Measurements from ENCODE around the gene GOLGA6L10. TPM values are rescaled to one million over a fixed set of nuclear protein-coding genes. Genes with fewer than 3 reads are reported as not detected.
"Not testable (repeated sequence)": the region's sequence is repeated elsewhere in the genome, so short reads cannot be mapped to it uniquely, and the experiment has no call there.

The GOLGA6L10 gene
- total and polyA plus RNA-seq, 7 experiments from 2014 or later: 0.04 to 3.8 (median 1.0) TPM

DNA sequence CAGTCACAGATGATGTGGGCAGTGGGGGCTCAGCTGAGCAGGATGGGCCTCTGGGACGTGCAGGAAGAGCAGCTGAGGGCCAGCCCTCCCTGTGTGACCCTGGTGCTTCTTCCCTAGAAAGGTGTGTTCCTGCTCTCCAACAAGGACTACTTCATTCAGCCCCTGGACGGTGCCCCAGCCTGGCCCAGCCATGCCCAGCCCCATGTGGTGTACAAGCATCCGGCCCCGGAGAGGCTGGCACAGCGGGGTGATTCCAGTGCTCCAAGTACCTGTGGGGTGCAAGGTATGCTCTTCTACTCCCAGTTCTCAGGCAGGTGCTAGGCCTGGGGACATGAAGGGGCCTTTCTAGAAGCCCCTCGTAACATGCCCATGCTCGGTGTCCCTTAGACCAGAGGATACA is 48.4 kb downstream of the GOLGA6L10 start:
- intact Hi-C loops (cut with micrococcal nuclease): no loop called here
- H3K36me3 Mint-ChIP-seq: peaks cover 0 to 3% (median 0%) of the 10 kb centered on the region in 5 donors
- POLR2A ChIA-PET: no interaction called here
- ATAC-seq (no peak), DNase-seq (no peak)
- Histone ChIP-seq H3K27me3 (ENCODE audit: control insufficient read depth in 2 of 2, insufficient read depth in 2 of 2, low read length in 2 of 2) (no peaks in the 10 kb centered on the region), H3K4me1 (ENCODE audit: control insufficient read depth in 2 of 2, insufficient read depth in 2 of 2, low read length in 2 of 2) (peaks cover 6 to 9% of the 10 kb centered on the region in 2 donors), H3K4me3 (ENCODE audit: low read length) (no peak overlapping the region), H3K27ac (ENCODE audit: low read depth, low read length) (no peak overlapping the region), H3K36me3 (ENCODE audit: control insufficient read depth in 2 of 3, insufficient read depth in 3 of 3, low read length in 3 of 3) (no peaks in the 10 kb centered on the region), H3K9me3 (ENCODE audit: control insufficient read depth in 2 of 3, low read length in 3 of 3) (no peaks in the 10 kb centered on the region)
- no peaks in the 10 kb centered on the region for H3K9me3 Mint-ChIP-seq
- H3K4me1 Mint-ChIP-seq: peaks cover 0 to 33% (median 13%) of the 10 kb centered on the region in 7 donors
- H3K27ac Mint-ChIP-seq: peak overlapping the region in 1 of 9 donors; percentile 59
- CTCF ChIA-PET: no interaction called here
- H3K27me3 Mint-ChIP-seq: no peaks in the 10 kb centered on the region
- H3K4me3 Mint-ChIP-seq: no peak overlapping the region

GRCh38 chr15:82300326-82300725 is 48.9 kb downstream of the GOLGA6L10 start:
- H3K9me3 ChIP-seq (ENCODE audit: control insufficient read depth in 2 of 3, low read length in 3 of 3); H3K4me1 ChIP-seq (ENCODE audit: control insufficient read depth in 2 of 2, insufficient read depth in 2 of 2, low read length in 2 of 2); intact Hi-C loops (cut with micrococcal nuclease); DNase-seq; ATAC-seq; H3K27me3 Mint-ChIP-seq; POLR2A ChIA-PET; H3K36me3 ChIP-seq (ENCODE audit: control insufficient read depth in 2 of 3, insufficient read depth in 3 of 3, low read length in 3 of 3); H3K27me3 ChIP-seq (ENCODE audit: control insufficient read depth in 2 of 2, insufficient read depth in 2 of 2, low read length in 2 of 2); H3K27ac ChIP-seq (ENCODE audit: low read depth, low read length); H3K36me3 Mint-ChIP-seq; CTCF ChIA-PET; H3K4me3 ChIP-seq (ENCODE audit: low read length); H3K9me3 Mint-ChIP-seq: not testable (repeated sequence)
- peak overlapping the region in 1 of 10 donors; percentile 25 for H3K4me3 Mint-ChIP-seq
- peak overlapping the region in 2 of 9 donors; percentile 28 to 59 for H3K27ac Mint-ChIP-seq
- H3K4me1 Mint-ChIP-seq: peaks cover 0 to 32% (median 13%) of the 10 kb centered on the region in 7 donors

DNA sequence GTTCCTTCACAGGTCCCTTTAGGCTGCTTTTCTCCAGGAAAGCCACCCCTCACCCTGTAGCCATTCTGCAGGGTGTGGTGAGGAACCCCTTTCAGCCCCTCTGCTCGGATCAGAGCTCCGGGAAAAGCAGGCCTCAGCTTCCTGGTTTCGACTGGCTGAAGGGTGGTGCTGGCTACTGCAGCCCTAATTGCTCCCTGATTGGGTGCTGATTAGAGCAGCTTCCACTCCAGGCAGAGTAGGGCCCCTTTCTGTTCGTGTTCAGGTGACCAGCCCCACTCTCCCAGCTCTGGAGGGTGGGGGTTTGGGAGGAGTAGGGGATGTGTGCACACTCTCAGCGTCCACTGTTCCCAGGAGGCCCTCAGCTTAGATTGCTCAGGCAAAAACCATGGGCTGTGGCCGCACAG is 49.8 kb downstream of the GOLGA6L10 start:
- intact Hi-C loops (cut with micrococcal nuclease); H3K9me3 Mint-ChIP-seq; H3K4me3 Mint-ChIP-seq; H3K27me3 ChIP-seq (ENCODE audit: control insufficient read depth in 2 of 2, insufficient read depth in 2 of 2, low read length in 2 of 2); H3K27me3 Mint-ChIP-seq; ATAC-seq; H3K36me3 ChIP-seq (ENCODE audit: control insufficient read depth in 2 of 3, insufficient read depth in 3 of 3, low read length in 3 of 3); POLR2A ChIA-PET; CTCF ChIA-PET; H3K9me3 ChIP-seq (ENCODE audit: control insufficient read depth in 2 of 3, low read length in 3 of 3); H3K4me3 ChIP-seq (ENCODE audit: low read length); H3K27ac Mint-ChIP-seq; H3K4me1 ChIP-seq (ENCODE audit: control insufficient read depth in 2 of 2, insufficient read depth in 2 of 2, low read length in 2 of 2); H3K36me3 Mint-ChIP-seq; DNase-seq; H3K27ac ChIP-seq (ENCODE audit: low read depth, low read length): not testable (repeated sequence)
- peaks cover 0 to 24% (median 13%) of the 10 kb centered on the region in 7 donors for H3K4me1 Mint-ChIP-seq

DNA sequence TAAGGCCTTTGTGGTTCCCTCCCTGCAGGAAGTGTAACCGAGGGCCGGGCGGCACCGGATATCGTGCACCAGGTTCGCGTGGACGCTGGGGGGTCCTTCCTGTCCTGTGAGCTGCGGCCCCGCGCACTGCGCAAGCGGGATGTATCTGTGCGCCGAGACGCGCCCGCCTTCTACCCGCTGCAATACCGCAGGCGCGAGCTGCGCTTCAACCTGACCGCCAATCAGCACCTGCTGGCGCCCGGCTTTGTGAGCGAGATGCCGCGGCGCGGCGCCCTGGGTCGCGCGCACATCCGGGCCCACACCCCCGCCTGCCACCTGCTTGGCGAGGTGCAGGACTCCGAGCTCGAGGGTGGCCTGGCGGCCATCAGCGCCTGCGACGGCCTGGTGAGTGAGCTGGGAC is 50.8 kb downstream of the GOLGA6L10 start:
- ATAC-seq (peak; percentile 91), DNase-seq (peak; percentile 27 to 76 (median 64))
- no peaks in the 10 kb centered on the region for H3K27me3 ChIP-seq (ENCODE audit: control insufficient read depth in 2 of 2, insufficient read depth in 2 of 2, low read length in 2 of 2)
- ChIA-PET CTCF (no interaction called here), POLR2A (interaction anchor here (0.6 to 1.2 kb wide), 2 partner anchors 12 to 17 kb away, joined by 3 read pairs; no protein-coding TSS in a partner anchor)
- peak overlapping the region in 9 of 10 donors; percentile 36 to 70 (median 51) for H3K4me3 Mint-ChIP-seq
- no peaks in the 10 kb centered on the region for H3K36me3 ChIP-seq (ENCODE audit: control insufficient read depth in 2 of 3, insufficient read depth in 3 of 3, low read length in 3 of 3)
- H3K9me3 ChIP-seq (ENCODE audit: control insufficient read depth in 2 of 3, low read length in 3 of 3): no peaks in the 10 kb centered on the region
- no peak overlapping the region for H3K4me3 ChIP-seq (ENCODE audit: low read length)
- H3K9me3 Mint-ChIP-seq: no peaks in the 10 kb centered on the region
- peak overlapping the region in 7 of 9 donors; percentile 25 to 85 (median 64) for H3K27ac Mint-ChIP-seq
- intact Hi-C loops (cut with micrococcal nuclease): no loop called here
- no peak overlapping the region for H3K27ac ChIP-seq (ENCODE audit: low read depth, low read length)
- peaks cover 0 to 24% (median 13%) of the 10 kb centered on the region in 7 donors for H3K4me1 Mint-ChIP-seq
- H3K4me1 ChIP-seq (ENCODE audit: control insufficient read depth in 2 of 2, insufficient read depth in 2 of 2, low read length in 2 of 2): peaks cover 6 to 9% of the 10 kb centered on the region in 2 donors
- no peaks in the 10 kb centered on the region for H3K27me3 Mint-ChIP-seq
- H3K36me3 Mint-ChIP-seq: peaks cover 0 to 2% (median 0%) of the 10 kb centered on the region in 5 donors

DNA sequence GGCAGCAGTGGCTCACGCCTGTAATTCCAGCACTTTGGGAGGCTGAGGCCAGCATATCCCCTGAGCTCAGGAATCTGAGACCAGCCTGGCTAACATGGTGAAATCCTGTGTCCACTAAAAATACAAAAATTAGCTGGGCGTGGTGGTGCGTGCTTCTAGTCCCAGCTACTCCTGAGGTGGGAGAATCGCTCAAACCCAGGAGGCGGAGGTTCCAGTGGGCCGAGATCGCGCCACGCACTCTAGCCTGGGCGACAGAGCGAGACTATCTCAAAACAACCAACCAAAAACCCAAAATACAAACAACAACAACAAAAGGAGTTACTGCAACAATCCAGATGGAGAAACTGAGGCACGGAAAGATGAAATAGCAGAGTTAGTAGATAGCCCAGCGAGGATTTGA is 51.2 kb downstream of the GOLGA6L10 start:
- no peak for ATAC-seq
- Mint-ChIP-seq H3K9me3 (no peaks in the 10 kb centered on the region), H3K4me1 (peaks cover 0 to 24% (median 13%) of the 10 kb centered on the region in 7 donors), H3K27ac (peak overlapping the region in 7 of 9 donors; percentile 9 to 85 (median 81)), H3K36me3 (no peaks in the 10 kb centered on the region), H3K27me3 (no peaks in the 10 kb centered on the region), H3K4me3 (peak overlapping the region in 8 of 10 donors; percentile 39 to 70 (median 51))
- no peaks in the 10 kb centered on the region for H3K9me3 ChIP-seq (ENCODE audit: control insufficient read depth in 2 of 3, low read length in 3 of 3)
- H3K27me3 ChIP-seq (ENCODE audit: control insufficient read depth in 2 of 2, insufficient read depth in 2 of 2, low read length in 2 of 2): no peaks in the 10 kb centered on the region
- H3K4me3 ChIP-seq (ENCODE audit: low read length): no peak overlapping the region
- POLR2A ChIA-PET: interaction anchor here (1.2 kb wide), 1 partner anchor 17 kb away, joined by 3 read pairs; no protein-coding TSS in a partner anchor
- intact Hi-C loops (cut with micrococcal nuclease): no loop called here
- peaks cover 6 to 9% of the 10 kb centered on the region in 2 donors for H3K4me1 ChIP-seq (ENCODE audit: control insufficient read depth in 2 of 2, insufficient read depth in 2 of 2, low read length in 2 of 2)
- no peak for DNase-seq
- CTCF ChIA-PET: no interaction called here
- H3K27ac ChIP-seq (ENCODE audit: low read depth, low read length): no peak overlapping the region
- H3K36me3 ChIP-seq (ENCODE audit: control insufficient read depth in 2 of 3, insufficient read depth in 3 of 3, low read length in 3 of 3): no peaks in the 10 kb centered on the region

DNA sequence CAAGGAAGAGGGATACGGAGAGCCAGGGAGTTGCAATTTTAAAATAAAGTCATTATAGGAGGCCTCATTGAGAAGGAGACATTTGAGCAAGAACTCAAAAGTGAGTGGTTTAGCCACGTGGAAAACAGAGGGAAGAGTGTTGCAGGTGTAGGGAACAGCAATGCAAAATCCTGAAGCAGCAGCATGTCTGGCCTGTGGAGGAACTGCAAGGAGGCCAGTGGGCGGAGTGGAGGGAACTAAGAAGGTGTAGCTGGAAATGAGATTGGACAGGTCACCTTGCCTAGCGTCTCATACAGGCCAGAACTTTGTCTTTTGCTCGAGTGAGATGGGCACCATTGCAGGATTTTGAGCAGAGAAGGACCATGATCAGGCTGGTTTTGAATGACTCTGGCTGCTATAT is 51.7 kb downstream of the GOLGA6L10 start:
- no peak for DNase-seq
- ChIA-PET POLR2A (no interaction called here), CTCF (no interaction called here)
- Histone ChIP-seq H3K27me3 (ENCODE audit: control insufficient read depth in 2 of 2, insufficient read depth in 2 of 2, low read length in 2 of 2) (no peaks in the 10 kb centered on the region), H3K36me3 (ENCODE audit: control insufficient read depth in 2 of 3, insufficient read depth in 3 of 3, low read length in 3 of 3) (no peaks in the 10 kb centered on the region), H3K9me3 (ENCODE audit: control insufficient read depth in 2 of 3, low read length in 3 of 3) (no peaks in the 10 kb centered on the region), H3K4me1 (ENCODE audit: control insufficient read depth in 2 of 2, insufficient read depth in 2 of 2, low read length in 2 of 2) (peaks cover 6 to 9% of the 10 kb centered on the region in 2 donors), H3K27ac (ENCODE audit: low read depth, low read length) (no peak overlapping the region), H3K4me3 (ENCODE audit: low read length) (no peak overlapping the region)
- H3K27ac Mint-ChIP-seq: peak overlapping the region in 8 of 9 donors; percentile 9 to 85 (median 64)
- peaks cover 0 to 3% (median 0%) of the 10 kb centered on the region in 11 donors for H3K9me3 Mint-ChIP-seq
- no peaks in the 10 kb centered on the region for H3K27me3 Mint-ChIP-seq
- peaks cover 0 to 24% (median 13%) of the 10 kb centered on the region in 7 donors for H3K4me1 Mint-ChIP-seq
- no peaks in the 10 kb centered on the region for H3K36me3 Mint-ChIP-seq
- H3K4me3 Mint-ChIP-seq: peak overlapping the region in 8 of 10 donors; percentile 4 to 53 (median 46)
- intact Hi-C loops (cut with micrococcal nuclease): no loop called here
- no peak for ATAC-seq

GRCh38 chr15:82294061-82294690 is 55.1 kb downstream of the GOLGA6L10 start:
- POLR2A ChIA-PET: no interaction called here
- Histone ChIP-seq H3K4me3 (ENCODE audit: low read length) (no peak overlapping the region), H3K9me3 (ENCODE audit: control insufficient read depth in 2 of 3, low read length in 3 of 3) (peaks cover 0 to 7% (median 0%) of the 10 kb centered on the region in 3 experiments), H3K4me1 (ENCODE audit: control insufficient read depth in 2 of 2, insufficient read depth in 2 of 2, low read length in 2 of 2) (peaks cover 6 to 9% of the 10 kb centered on the region in 2 donors), H3K27me3 (ENCODE audit: control insufficient read depth in 2 of 2, insufficient read depth in 2 of 2, low read length in 2 of 2) (no peaks in the 10 kb centered on the region), H3K27ac (ENCODE audit: low read depth, low read length) (no peak overlapping the region), H3K36me3 (ENCODE audit: control insufficient read depth in 2 of 3, insufficient read depth in 3 of 3, low read length in 3 of 3) (no peaks in the 10 kb centered on the region)
- Mint-ChIP-seq H3K27me3 (peaks cover 0 to 13% (median 0%) of the 10 kb centered on the region in 5 donors), H3K4me1 (peaks cover 5 to 33% (median 22%) of the 10 kb centered on the region in 7 donors), H3K27ac (peak overlapping the region in 1 of 9 donors; percentile 8), H3K9me3 (peaks cover 0 to 14% (median 9%) of the 10 kb centered on the region in 11 donors), H3K36me3 (peaks cover 0 to 7% (median 1%) of the 10 kb centered on the region in 5 donors), H3K4me3 (no peak overlapping the region)
- ATAC-seq: no peak
- intact Hi-C loops (cut with micrococcal nuclease): no loop called here
- CTCF ChIA-PET: no interaction called here
- DNase-seq: no peak

Measured in naive thymus-derived CD4-positive, alpha-beta T cell (primary cell).